HG03432 (cell line): Measurements from ENCODE around the gene C2orf80.
"Not testable (repeated sequence)": the region's sequence is repeated elsewhere in the genome, so short reads cannot be mapped to it uniquely, and the experiment has no call there.

Experiments
- ATAC-seq: cut with Tn5 transposase; IDR thresholded peaks from one replicate; pipeline ENCODE4 v1.9.1; 2021; ENCODE audit warnings: mild to moderate bottlenecking, moderate library complexity; ENCODE audit not compliant: unreplicated experiment

The C2orf80 gene

DNA sequence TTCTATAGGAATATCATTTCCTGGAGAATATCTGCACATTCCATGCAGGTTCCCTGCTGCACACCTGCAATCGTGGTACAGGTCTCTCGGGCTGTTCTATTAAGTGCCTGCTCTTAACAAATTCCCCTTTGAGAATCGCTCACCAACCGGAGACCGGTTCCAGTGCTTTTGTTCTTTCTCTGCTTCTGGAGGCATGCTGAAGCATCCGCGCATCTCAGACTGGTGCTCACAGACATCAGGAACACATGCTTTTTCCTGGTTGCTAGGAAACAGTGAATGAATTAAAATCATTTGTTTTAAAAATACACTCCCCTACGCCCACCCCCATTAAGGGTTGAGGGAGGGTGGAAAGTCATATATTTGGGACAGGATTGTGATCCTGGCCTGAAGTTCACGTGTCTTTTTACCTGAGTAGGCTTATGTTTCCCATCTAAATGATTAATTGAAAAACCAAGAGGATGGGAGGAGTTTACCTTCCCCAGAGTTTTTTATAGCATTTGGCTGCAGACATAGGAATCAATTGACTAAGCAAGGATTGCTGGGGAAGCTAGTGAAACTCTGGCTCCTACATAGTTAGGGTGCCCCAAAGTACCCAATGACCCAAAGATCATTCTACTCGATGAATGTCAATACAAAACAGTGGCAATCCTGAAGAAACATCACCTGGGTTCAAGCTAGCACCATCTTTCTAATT lies at the start of gene C2orf80:
Gene C2orf80 (minus strand): TSS at position 221 of the 694 bp plus-strand sequence. CDS start 3,044 bp downstream, outside the sequence.
- no peak for ATAC-seq

DNA sequence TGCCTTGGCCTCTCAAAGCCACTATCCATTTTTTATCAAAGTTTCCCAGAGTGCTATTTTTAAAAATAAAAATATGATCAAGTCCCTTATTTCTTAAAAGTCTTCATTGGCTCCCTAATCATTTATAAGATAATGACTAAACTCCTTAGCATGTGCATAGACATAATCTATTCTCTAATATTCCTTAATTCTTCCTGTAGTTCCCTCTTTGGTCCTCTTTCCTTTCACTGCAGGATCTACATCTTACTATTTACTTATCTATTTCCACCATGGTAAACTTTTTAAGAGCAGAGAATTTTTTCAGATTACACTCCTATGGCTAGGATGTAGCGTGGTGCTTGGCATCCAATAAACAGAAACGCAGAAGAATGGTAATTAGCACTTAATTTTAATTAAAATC lies 46.0 kb upstream of the C2orf80 start:
- no peak for ATAC-seq

DNA sequence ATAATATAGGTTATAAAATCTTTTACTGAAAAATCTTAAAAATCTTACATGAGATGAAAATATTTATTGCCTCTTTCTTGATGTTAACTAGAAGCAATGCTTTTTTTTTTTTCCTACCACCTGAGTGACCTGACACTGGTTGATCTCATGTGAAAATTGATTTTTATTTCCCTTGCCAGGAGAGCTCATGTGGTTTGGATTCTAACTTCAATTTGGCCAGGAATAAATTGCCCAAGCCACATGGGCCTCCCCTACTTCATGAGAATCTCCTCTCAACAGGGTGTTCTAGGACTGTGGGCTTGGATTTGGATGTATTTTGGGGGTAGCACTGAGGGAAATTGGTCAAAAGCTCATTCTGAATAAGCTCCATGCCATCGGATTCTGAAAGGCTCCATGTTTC lies 45.0 kb upstream of the C2orf80 start:
- ATAC-seq = no peak

DNA sequence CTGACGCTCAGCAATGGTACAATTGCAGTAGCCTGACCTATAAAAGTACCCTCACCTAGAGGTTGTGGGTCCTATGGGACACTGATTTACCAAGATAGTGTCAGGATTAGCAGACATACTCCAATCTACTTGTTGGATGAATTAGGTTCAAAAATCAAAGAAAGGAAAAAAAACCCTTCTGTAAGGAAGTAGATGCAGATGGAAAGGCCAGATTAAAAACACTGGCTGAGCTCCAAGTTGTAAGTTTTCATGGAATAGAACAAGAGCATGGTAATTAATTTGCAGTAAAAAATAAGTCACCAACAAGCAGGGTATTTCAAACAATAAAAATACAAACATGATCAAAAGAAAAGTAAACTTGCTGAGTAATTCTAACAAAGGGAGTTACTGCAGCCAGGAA lies 38.6 kb upstream of the C2orf80 start:
- ATAC-seq = no peak

DNA sequence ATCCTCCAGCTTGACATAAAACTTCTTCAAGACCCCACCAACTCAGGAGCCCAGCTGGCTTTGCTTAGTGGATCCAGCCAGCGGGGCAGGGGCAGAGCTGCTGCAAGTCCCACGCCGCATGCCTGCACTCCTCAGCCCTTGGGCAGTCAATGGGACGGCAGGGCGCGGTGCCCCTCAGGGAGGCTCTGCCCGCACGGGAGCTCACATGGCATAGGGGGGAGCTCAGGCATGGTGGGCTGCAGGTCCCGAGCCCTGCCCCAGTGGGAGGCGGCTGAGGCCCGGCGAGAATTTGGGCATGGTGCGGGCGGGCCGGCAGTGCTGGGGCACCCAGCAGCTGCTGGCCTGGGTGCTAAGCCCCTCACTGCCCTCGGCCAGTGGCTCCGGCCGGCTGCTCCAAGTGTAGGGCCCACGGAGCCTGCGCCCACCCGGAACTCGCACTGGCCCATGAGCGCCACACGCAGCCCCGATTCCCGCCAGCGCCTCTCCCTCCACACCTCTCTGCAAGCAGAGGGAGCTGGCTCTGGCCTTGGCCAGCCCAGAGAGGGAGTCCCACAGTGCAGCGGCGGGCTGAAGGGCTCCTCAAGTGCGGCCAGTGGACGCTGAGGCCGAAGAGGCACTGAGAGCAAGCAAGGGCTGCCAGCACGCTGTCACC lies 37.9 kb upstream of the C2orf80 start:
- ATAC-seq = no peak

DNA sequence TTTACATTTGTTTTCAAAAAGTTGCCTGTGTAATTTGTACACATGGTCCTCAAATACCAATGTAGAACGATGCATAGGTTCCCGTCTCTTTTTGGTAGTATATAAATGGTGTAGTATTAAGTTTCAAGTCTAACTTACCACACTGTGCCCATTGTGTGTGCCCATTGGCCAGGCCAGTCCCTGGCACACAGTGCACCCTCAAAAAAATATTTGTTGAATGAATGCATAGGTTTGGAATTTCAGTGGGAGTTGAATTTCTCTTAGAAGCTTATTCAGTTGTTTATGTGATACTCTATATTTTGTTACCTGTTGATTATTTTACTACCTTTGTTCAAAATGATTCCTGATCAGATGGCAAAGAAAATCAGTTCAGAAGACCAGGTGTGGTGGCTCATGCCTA lies 35.0 kb upstream of the C2orf80 start:
- no peak for ATAC-seq

DNA sequence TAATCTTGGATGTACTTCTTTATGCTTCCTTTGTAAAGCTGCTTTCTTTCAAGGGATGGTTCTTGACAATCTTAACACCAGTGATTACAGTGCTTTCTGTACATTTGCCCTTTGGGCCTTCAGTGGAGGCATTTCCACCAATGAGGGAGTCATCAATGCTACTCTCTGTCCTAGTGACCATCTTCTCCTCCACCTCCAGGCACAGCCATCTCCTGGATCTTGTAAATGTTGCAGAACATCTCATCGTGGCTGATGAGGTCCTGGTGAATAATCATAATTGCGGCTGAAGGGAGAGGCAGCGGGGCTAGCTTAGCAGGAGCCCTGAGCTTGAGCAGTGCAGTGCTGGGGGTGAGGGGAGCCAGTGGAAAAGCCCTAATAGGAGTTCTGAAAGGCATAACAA lies 32.5 kb upstream of the C2orf80 start:
- no peak for ATAC-seq

DNA sequence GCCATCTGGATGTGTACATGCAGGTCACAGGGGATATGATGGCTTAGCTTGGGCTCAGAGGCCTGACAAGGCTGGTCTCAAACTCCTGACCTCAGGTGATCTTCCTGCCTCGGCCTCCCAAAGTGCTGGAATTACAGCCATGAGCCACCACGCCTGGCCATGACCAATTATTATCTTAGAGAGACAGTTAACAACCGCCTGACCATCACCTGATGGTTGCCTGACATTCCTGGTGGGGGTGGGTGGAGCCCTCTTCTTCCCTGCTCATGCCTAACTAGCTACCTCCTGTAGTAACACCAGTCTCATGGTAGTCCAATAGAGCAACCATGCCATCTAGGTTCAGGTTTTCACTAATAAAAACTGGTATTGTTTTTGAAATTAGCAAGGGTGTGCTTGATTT lies 32.0 kb upstream of the C2orf80 start:
- ATAC-seq = not testable (repeated sequence)

DNA sequence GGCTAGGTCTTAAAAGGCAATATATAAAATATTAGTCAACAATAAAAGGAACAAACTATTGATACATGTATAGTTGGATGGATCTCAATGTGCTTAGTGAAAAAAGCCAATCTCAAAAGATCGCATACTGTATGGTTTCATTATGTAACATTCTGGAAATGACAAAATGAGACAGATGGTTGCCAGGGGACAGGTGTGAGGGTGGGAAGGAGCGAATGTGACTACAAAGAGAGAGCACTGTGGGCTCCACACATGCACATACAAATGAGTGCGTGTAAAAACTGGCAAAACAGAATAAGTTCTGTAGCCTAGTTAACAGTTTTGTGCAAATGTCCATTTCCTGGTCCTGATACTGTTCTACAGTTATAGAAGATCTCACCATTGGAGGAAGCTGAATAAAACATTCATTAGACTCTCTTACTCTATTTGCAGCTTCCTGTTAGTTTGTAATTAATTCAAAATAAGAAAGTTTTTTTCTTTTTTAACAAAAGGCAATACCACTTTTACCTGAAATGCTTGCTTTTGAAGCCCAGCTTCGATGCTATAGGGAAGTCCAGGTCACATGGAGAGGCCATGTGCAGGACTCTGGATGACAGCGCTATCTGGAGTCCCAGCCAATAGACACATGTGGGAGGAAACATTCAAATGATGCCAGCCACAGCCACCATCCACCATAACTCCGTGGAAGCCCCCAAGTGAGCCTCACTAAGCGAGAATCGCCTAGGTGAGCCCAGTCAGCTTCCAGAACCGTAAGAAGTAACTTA lies 21.0 kb upstream of the C2orf80 start:
- ATAC-seq = no peak

DNA sequence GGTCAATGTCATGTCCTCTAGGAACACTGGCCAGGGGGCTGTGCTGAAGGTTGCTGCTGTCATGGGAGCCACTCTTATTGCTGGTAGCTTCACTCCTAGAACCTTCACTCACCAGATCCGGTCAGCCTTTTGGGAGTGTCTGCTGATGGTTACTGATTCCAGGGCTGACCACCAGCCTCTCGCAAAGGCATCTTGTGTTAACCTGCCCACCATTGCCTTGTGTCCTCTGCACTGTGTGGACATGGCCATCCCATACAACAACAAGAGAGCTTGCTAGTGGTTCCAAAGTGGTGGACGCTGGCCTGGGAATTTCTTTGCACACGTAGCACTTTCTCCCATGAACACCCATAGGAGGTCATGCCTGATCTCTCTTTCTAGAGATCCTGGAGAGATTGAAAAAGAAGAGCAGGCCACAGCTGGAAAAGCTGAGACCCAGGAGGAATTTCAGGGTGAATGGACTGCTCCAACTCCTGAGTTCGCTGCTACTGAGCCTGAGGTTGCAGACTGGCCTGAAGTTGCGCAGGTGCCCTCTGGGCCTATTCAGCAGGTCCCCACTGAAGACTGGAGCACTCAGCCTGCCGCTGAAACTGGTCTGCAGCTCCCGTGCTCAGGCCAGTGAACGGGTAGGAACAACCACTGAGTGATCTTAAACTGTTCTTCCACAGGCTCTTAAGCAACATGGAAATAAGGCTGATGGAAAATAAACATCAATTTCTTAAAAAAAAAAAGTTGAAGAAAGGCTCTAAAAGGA lies 18.7 kb upstream of the C2orf80 start:
- ATAC-seq = no peak

DNA sequence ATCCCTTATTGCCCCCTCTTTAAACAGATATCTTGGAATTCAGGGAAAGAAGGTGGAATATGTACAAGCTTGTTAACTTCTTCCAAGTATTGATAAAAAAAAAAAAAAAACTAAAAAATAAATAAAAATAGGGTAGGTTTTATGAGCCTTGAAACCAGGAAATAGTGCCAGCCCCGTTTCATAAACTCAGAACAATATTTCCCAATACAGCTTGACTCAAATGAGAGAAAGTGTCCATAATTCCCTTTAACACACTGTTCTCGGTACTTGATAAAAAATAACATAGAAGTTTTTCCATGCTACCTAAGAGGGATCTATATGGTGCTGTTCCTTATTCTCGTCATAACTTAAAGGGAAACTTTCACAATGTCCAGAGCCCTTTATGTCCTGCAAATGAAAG lies 17.9 kb upstream of the C2orf80 start:
- no peak for ATAC-seq

DNA sequence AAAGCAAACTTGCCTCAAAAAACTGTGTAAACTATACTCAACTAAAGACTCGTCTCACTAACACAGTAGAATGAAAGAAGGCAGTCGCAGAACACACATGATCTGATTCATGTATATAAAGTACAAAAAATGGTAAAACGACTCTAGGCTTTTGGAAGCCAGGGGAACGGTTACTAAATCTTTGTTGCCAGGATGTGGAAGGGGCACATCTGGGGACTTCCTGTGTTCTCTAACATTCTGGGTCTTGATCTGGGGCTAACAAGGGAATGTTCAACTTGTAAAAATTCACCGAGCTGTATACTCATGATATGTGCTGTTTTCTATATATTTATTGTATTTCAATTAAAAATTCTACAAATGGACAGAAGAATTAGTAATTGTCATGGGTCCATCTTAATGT lies 14.3 kb upstream of the C2orf80 start:
- no peak for ATAC-seq

DNA sequence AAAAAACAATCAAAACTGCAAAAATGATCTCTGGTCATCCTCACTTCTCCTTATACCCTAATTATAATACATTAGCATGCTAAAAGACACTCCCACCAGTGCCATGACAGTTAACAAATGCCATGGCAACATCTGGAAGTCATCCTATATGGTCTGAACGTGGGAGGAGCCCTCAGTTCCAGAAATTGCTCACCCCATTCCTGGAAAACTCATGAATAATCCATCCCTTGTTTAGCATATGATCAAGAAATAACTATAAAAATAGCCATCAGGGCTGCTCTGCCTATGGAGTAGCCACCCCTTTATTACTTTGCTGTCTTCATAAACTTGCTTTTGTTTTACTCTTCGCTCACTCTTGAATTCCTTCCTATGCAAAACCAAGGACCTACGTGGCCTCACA lies 5.7 kb upstream of the C2orf80 start:
- no peak for ATAC-seq

DNA sequence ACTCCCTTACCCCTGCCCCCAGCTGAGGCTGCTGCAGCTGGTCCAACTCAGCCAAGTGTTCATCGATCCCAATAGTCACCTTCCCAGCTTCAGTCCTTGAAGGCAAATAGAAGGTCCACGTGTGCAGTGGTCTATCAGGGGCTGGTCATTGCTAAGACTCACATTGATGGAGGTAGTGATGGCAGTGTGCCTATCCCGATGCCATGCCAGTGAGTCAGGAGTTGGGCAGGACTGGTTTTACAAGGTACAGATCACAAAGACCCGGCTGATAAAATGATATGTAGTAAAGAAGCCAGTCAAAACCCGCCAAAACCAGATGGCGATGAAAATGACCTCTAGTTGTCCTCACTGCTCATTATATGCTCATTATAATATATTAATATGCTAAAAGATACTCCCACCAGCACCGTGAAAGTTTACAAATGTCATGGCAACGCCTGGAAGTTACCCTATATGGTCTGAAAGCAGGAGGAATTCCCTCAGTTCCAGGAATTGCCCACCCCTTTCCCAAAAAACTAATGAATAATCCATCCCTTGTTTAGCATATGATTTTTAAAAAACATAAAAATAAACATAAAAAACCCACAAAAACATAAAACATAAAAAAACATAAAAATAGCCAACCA lies 2.9 kb upstream of the C2orf80 start:
- no peak for ATAC-seq

DNA sequence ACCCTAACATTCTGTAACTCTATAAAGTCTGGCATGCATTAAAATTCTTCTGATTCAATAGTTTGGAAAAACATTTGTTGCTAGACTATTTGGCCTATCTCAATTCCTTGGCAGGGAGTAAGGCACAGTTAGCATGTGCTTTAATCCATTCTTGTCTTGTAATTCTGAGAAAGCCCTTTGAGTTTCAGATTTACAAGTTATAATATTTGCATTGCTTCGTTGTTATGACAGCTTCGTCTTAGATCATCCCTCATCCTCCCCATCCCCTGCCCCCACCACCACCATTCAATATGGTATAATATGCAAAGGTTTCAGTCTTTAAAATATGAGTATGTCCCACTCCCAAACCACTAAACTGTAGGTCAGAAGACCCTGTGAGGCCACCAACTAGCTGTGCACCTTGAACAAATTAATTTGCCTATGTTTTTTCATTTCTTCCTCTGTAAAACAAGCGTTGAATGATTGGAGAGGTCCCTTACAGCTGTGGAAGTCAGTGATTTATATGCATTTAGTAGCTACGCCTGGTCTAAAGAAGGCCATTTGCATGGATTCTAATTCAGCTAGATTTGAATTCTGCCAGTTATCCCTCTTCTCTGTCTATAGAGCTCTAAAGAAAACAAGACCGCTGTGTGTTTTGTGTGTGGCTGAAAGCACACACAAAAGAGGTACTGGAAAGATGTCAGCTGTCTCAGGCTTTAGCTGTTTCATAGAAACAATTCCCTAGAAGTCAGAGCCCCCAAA lies 591 bp downstream of the C2orf80 start:
- ATAC-seq = no peak

DNA sequence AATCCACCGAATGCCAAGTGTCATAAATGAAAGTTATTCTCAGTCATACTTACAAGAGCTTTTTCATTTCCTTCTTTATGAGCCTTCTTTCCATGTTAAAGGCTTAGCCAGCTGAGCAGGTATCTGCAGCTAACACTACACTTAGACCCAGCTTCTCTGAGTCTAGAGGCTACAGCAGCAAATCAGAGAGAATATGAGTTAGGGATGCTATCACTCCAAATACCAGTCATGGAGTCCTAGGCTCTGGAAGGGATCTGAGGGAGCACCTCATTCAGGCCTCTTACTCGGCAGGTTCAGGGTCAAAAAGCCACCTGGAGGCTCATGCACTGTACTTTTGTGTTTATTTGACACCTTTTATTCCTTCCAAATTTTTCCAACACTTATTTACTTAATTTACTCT lies 2.9 kb downstream of the C2orf80 start:
- ATAC-seq = no peak

DNA sequence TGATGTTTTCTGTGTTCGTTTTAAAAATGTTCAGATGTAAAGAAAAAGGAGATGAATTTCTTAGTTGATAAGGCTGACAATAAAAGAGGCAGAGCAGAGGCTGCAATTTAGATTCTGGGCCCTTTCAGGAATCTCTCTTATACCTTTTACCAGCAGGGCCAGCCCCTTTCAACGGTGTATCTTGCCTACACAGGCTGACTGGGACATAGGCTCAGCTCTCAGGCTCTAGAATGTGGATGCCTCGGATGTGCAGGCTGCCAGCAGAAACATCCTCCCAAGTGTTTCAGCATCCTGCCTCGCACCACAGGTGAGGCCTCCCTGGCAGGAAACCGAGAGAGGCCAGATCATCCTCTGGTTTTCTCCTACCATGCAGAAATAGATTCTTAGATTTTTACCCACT lies 3.4 kb downstream of the C2orf80 start:
- no peak for ATAC-seq

DNA sequence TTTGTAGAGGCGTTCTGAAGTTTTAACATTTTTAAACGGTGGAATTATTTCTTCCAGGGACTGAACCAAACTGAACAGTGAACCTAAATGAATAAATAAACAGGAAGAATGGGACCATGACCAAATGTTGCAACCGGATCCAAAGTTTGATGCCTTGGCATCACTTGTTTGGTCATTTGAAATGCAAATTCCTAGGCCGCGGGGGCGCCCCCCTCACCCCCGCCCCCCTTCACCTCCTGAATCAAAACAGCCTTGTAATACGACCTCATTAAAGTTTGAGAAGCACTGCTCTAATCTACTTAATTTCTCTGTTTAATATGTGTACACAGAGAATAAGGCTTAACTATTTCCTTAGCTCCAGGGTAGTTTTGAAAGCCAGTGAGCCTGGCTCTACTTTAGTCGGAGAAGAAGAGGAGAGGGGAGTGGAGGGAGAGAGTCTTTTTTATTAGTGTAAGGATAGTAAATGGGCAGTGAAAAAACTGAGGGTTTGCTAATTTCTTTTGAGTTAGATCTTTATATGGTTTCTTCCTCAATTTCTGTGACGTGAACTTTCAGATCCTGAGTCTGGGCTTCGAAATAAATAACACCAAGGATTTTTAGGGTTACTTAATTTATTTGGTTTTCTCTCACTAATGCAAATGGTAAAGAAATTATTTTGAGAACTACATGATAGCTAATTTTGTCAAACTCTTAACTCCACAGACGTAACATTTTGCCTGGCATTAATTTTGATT lies 5.7 kb downstream of the C2orf80 start:
- no peak for ATAC-seq

DNA sequence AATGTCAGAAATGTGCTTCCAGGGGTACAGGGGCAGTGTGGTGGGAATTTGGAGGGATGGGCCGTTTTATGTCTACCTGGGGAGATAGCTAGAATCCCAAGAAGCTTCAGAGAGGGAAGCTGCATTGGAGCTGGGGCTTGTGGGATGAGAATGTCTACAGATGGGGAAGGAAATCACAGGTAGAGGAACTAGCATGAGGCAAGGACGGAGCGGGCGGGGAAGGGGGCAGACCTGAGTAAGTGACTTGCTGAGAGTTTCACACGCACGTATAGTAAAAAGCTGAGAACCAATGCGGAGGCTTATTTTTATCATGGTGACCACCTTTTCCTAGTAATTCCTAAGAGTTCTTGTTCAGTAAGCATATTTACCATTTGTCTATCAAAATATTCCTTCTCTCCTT lies 6.3 kb downstream of the C2orf80 start:
- no peak for ATAC-seq

DNA sequence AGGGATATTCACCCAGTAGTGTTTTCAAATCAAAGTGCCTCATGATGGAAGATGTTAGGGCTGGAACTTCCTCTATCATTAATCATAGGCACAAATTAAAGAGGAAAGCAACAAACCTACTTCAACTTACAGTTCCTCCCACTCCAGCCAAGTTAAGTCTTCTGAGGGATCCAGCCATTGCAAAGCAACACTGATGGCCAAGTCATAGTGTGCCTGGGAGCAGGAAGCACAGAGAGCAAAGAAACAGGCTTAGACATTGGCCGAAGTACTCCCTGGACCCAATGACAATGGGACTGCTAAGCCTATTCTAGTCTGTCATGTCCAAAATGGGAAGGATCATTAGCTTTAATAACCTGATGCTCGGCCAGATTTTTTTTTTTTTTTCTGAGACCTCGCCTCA lies 7.0 kb downstream of the C2orf80 start:
- ATAC-seq = no peak
